GM12878 (cell line): Measurements from ENCODE around the gene SPIN1.

Experiments used
- EP300 ChIP-seq, 2 experiments: fragments of 150-350 bp in 1 of 2; IDR thresholded peaks; 2 replicates each; pipeline ENCODE4 v1.6.1; 2011 to 2012; ENCODE audit warnings: low read depth in 2 of 2, low read length in 2 of 2, borderline replicate concordance in 1 of 2, improper control_type of control experiment in 1 of 2, inconsistent platforms in 1 of 2; ENCODE audit not compliant: control insufficient read depth in 1 of 2
- EZH2 ChIP-seq: IDR thresholded peaks from 2 replicates; pipeline ENCODE4 v1.6.1; 2012; ENCODE audit warnings: low read depth, mild to moderate bottlenecking, control low read depth, inconsistent platforms, low read length, borderline replicate concordance; ENCODE audit not compliant: control insufficient read depth
- FOXK2 ChIP-seq: fragments of 450-650 bp; IDR thresholded peaks from 2 replicates; pipeline ENCODE4 v1.6.1; 2017; ENCODE audit warnings: mild to moderate bottlenecking, moderate library complexity
- POLR2A ChIP-seq: IDR thresholded peaks from 2 replicates; pipeline ENCODE4 v1.6.1; 2011; ENCODE audit warnings: low read depth, mild to moderate bottlenecking, low read length
- ZNF274 ChIP-seq: IDR thresholded peaks from one replicate; pipeline ENCODE4 v1.8.0; 2011; ENCODE audit not compliant: insufficient read length, insufficient read depth
- TF ChIP-seq, protein P1 (sequence below): IDR thresholded peaks from 2 replicates; pipeline ENCODE4 v1.6.1; 2011; ENCODE audit warnings: borderline replicate concordance, low read depth, mild to moderate bottlenecking, moderate library complexity, mixed read lengths, low read length; ENCODE audit not compliant: insufficient read depth; ENCODE audit errors: extremely low read length
- TF ChIP-seq, protein P2 (sequence below), 3 experiments: IDR thresholded peaks in 2 of 3; conservative IDR thresholded peaks in 1 of 3; 2 replicates each; pipeline ENCODE4 v1.5.1; 2011; ENCODE audit warnings: low read depth in 3 of 3, low read length in 3 of 3, mild to moderate bottlenecking in 3 of 3, control low read depth in 2 of 3, moderate library complexity in 2 of 3, inconsistent platforms in 1 of 3, mixed read lengths in 1 of 3; ENCODE audit not compliant: control insufficient read depth in 2 of 3, insufficient read depth in 1 of 3; ENCODE audit errors: extremely low read depth in 1 of 3

DNA sequence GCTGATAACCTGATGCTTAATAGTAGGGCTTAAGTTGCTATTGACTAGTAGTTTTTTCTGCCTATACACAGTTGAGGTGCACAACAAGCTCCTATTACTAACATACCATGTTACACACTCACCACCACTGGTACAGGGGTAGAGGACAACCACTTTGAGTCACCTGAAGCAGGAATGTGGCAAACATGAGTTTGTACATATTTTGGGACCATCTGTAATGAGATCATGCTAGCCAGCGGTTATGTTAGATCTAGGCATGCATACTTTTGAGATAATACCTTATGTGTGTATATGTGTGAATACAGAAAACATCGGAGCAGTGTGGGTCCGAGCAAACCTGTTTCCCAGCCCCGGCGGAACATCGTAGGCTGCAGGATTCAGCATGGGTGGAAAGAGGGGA lies 73.9 kb downstream of the SPIN1 start:
- TF ChIP-seq POLR2A: no peak
- TF ChIP-seq FOXK2: no peak
- TF ChIP-seq, protein P1, sequence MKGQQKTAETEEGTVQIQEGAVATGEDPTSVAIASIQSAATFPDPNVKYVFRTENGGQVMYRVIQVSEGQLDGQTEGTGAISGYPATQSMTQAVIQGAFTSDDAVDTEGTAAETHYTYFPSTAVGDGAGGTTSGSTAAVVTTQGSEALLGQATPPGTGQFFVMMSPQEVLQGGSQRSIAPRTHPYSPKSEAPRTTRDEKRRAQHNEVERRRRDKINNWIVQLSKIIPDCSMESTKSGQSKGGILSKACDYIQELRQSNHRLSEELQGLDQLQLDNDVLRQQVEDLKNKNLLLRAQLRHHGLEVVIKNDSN: no peak
- no peak for TF ChIP-seq ZNF274
- TF ChIP-seq EP300 (IDR thresholded peaks at IDR 0.05; ENCODE audit: borderline replicate concordance in 1 of 2, control insufficient read depth in 1 of 2, low read depth in 2 of 2, low read length in 2 of 2): no peak
- TF ChIP-seq, protein P2, sequence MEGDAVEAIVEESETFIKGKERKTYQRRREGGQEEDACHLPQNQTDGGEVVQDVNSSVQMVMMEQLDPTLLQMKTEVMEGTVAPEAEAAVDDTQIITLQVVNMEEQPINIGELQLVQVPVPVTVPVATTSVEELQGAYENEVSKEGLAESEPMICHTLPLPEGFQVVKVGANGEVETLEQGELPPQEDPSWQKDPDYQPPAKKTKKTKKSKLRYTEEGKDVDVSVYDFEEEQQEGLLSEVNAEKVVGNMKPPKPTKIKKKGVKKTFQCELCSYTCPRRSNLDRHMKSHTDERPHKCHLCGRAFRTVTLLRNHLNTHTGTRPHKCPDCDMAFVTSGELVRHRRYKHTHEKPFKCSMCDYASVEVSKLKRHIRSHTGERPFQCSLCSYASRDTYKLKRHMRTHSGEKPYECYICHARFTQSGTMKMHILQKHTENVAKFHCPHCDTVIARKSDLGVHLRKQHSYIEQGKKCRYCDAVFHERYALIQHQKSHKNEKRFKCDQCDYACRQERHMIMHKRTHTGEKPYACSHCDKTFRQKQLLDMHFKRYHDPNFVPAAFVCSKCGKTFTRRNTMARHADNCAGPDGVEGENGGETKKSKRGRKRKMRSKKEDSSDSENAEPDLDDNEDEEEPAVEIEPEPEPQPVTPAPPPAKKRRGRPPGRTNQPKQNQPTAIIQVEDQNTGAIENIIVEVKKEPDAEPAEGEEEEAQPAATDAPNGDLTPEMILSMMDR (IDR thresholded peaks at IDR 0.05 in 2 of 3, conservative IDR thresholded peaks at IDR 0.05 in 1 of 3; ENCODE audit: control insufficient read depth in 2 of 3, extremely low read depth in 1 of 3, insufficient read depth in 1 of 3, low read depth in 3 of 3, low read length in 3 of 3): no peak
- TF ChIP-seq EZH2: no peak
